K562 (cell line): ENCODE data around the gene APPBP2.
"Not testable (repeated sequence)": the region's sequence is repeated elsewhere in the genome, so short reads cannot be mapped to it uniquely, and the experiment has no call there.

ENCODE experiments used
- CBX3 ChIP-seq, 2 experiments: IDR thresholded peaks; 1 replicate in 1 of 2; 2 replicates in 1 of 2; pipeline ENCODE4 v1.6.1; 2012; ENCODE audit warnings: inconsistent platforms in 2 of 2, low read length in 2 of 2, borderline replicate concordance in 1 of 2, control low read depth in 1 of 2
- CREB3L1 ChIP-seq: fragments of 450-650 bp; IDR thresholded peaks from 2 replicates; pipeline ENCODE4 v1.6.1; 2014; ENCODE audit warnings: low read depth, mild to moderate bottlenecking, moderate library complexity, borderline replicate concordance
- DACH1 ChIP-seq: fragments of 450-650 bp; IDR thresholded peaks from 2 replicates; pipeline ENCODE4 v1.6.1; 2018; ENCODE audit not compliant: partially characterized antibody
- ERF ChIP-seq: fragments of 450-650 bp; formaldehyde crosslinking; IDR thresholded peaks from 2 replicates; pipeline ENCODE4 v1.4.0; 2020; ENCODE audit warnings: mild to moderate bottlenecking, mixed read lengths
- EZH2 ChIP-seq: IDR thresholded peaks from 2 replicates; pipeline ENCODE4 v1.6.1; 2012; ENCODE audit warnings: low read depth, mild to moderate bottlenecking, inconsistent platforms, low read length, borderline replicate concordance
- FOXK2 ChIP-seq, 2 experiments: fragments of 450-650 bp; IDR thresholded peaks in 1 of 2; conservative IDR thresholded peaks in 1 of 2; 2 replicates each; pipeline ENCODE4 v1.6.1; 2016; ENCODE audit warnings: low read depth in 2 of 2, mild to moderate bottlenecking in 1 of 2
- HCFC1 ChIP-seq: IDR thresholded peaks from 2 replicates; pipeline ENCODE4 v1.6.1; 2012; ENCODE audit warnings: low read depth, low read length, improper control_type of control experiment
- MAX ChIP-seq: sonication (generic); formaldehyde crosslinking; IDR thresholded peaks from 2 replicates; pipeline ENCODE4 v1.9.0; 2022; ENCODE audit warnings: mild to moderate bottlenecking, missing genetic modification reagents
- REST ChIP-seq, 2 experiments: fragments of 450-650 bp; formaldehyde crosslinking in 1 of 2; IDR thresholded peaks; 2 replicates each; pipeline versions ENCODE4 v1.4.0 to v1.6.1; 2014 to 2020; ENCODE audit warnings: mild to moderate bottlenecking in 2 of 2, borderline replicate concordance in 1 of 2, low read depth in 1 of 2
- TFAP4 ChIP-seq: sonication (generic); formaldehyde crosslinking; IDR thresholded peaks from 2 replicates; pipeline ENCODE4 v1.8.0; 2022; ENCODE audit warnings: missing genetic modification reagents, mild to moderate bottlenecking, moderate library complexity, borderline replicate concordance
- TSC22D4 ChIP-seq: fragments of 450-650 bp; IDR thresholded peaks from 2 replicates; pipeline ENCODE4 v1.6.1; 2016; ENCODE audit warnings: missing genetic modification characterization, missing biosample characterization, control low read depth
- ZFP36 ChIP-seq: fragments of 150-350 bp; IDR thresholded peaks from 2 replicates; pipeline ENCODE4 v1.6.1; 2018; ENCODE audit warnings: low read length, low read depth; ENCODE audit not compliant: partially characterized antibody
- ZNF175 ChIP-seq: fragments of 200-800 bp; sonication (Bioruptor generic); IDR thresholded peaks from 2 replicates; pipeline ENCODE4 v1.6.1; 2016; ENCODE audit warnings: low read depth, mild to moderate bottlenecking, missing genetic modification characterization, missing compliant biosample characterization
- ZNF639 ChIP-seq, 2 experiments: fragments of 200-800 bp in 1 of 2; sonication (Bioruptor generic) in 1 of 2; sonication (generic) in 1 of 2; formaldehyde crosslinking in 1 of 2; IDR thresholded peaks in 1 of 2; conservative IDR thresholded peaks in 1 of 2; 2 replicates each; pipeline versions ENCODE4 v1.5.0 to v1.6.1; 2016 to 2020; ENCODE audit warnings: missing compliant biosample characterization in 1 of 2, missing genetic modification characterization in 1 of 2, missing genetic modification reagents in 1 of 2

- not testable (repeated sequence) for TF ChIP-seq ERF (CRISPR knock-in tag); ZFP36; HCFC1; CBX3 (IDR thresholded peaks at IDR 0.05; ENCODE audit: borderline replicate concordance in 1 of 2, low read length in 2 of 2); DACH1; FOXK2 (conservative IDR thresholded peaks at IDR 0.05 in 1 of 2, IDR thresholded peaks at IDR 0.05 in 1 of 2; ENCODE audit: low read depth in 2 of 2); ZNF639 (CRISPR knock-in tag; conservative IDR thresholded peaks at IDR 0.05 in 1 of 2, IDR thresholded peaks at IDR 0.05 in 1 of 2); REST (IDR thresholded peaks at IDR 0.05; ENCODE audit: borderline replicate concordance); REST (CRISPR knock-in tag; IDR thresholded peaks at IDR 0.05; ENCODE audit: low read depth); TFAP4 (CRISPR knock-in tag); MAX (CRISPR knock-in tag); ZNF175 (CRISPR knock-in tag); EZH2; CREB3L1; TSC22D4 (tag)
Observed at GRCh38 chr17:60419003-60419402, 107.0 kb downstream of the APPBP2 start.
